ENCODE data around the gene SMYD1.

DNA sequence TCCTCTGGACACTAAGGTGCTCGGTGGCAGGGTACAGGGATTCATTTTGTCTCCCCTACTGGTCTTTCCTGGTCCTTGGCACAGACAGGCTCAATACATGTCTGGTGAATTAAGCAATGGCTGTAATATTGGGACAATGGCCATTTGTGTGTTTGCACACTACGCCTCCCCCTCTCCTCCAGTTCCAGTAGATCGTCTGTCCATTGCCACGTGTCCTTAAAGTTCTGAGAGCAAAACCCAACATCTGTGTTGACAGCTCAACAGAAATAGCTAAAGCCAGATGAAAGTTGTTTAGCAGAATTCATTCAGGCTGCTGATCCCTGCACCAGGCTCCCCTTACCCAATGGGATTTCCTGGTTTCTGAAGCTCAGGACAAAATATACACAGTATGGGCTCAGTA lies 69.2 kb downstream of the SMYD1 start:
- TF ChIP-seq ZNF384 (IDR thresholded peaks at IDR 0.05) (no peak), SP1 (IDR thresholded peaks at IDR 0.05) (no peak), BHLHE40 (IDR thresholded peaks at IDR 0.05; ENCODE audit: borderline replicate concordance) (no peak), ARNT (IDR thresholded peaks at IDR 0.05) (no peak), FOXM1 (IDR thresholded peaks at IDR 0.05; ENCODE audit: borderline replicate concordance) (no peak), L3MBTL2 (conservative IDR thresholded peaks at IDR 0.05) (no peak), TARDBP (IDR thresholded peaks at IDR 0.05) (no peak), SUZ12 (IDR thresholded peaks at IDR 0.05) (no peak)
- TF ChIP-seq, protein P1, sequence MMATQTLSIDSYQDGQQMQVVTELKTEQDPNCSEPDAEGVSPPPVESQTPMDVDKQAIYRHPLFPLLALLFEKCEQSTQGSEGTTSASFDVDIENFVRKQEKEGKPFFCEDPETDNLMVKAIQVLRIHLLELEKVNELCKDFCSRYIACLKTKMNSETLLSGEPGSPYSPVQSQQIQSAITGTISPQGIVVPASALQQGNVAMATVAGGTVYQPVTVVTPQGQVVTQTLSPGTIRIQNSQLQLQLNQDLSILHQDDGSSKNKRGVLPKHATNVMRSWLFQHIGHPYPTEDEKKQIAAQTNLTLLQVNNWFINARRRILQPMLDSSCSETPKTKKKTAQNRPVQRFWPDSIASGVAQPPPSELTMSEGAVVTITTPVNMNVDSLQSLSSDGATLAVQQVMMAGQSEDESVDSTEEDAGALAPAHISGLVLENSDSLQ (IDR thresholded peaks at IDR 0.05) = no peak
